MCF 10A (cell line): ENCODE measurements around the gene ARSD. TPM values are rescaled to one million over a fixed set of nuclear protein-coding genes. Genes with fewer than 3 reads are reported as not detected.
"Not testable (repeated sequence)": the region's sequence is repeated elsewhere in the genome, so short reads cannot be mapped to it uniquely, and the experiment has no call there.

Experiments used
- BruUV-seq: library from RNA; stranded (reverse); fragments of 400-500 nt; replicated peaks from 2 replicates; lab custom pipeline; 2021; lab: Mats Ljungman, UMichigan
- CTCF ChIA-PET: fragments of 300-600 bp; sonication (Branson Sonifier 250); formaldehyde crosslinking; extraction: SDS; loops from one replicate; lab custom pipeline; 2021; ENCODE audit warnings: antibody characterized with exemption, inconsistent platforms; lab: Yijun Ruan, JAX
- POLR2A ChIA-PET: fragments of 300-600, 350-650 bp; sonication (Branson Sonifier 250); formaldehyde crosslinking; extraction: SDS; loops from one replicate; lab custom pipeline; 2020; ENCODE audit warnings: antibody characterized with exemption, inconsistent platforms; lab: Yijun Ruan, JAX
- DNase-seq: peaks from one replicate; pipeline ENCODE4 v3.0.0-alpha.2; 2018; ENCODE audit not compliant: unreplicated experiment
- H3K27ac Mint-ChIP-seq: one replicate; pipeline ENCODE4 v1.8.0; 2022; ENCODE audit warnings: mild to moderate bottlenecking, low read depth, mixed read lengths; ENCODE audit not compliant: unreplicated experiment
- H3K27me3 Mint-ChIP-seq: one replicate; pipeline ENCODE4 v1.8.0; 2022; ENCODE audit warnings: mixed read lengths; ENCODE audit not compliant: insufficient read depth, unreplicated experiment
- H3K36me3 Mint-ChIP-seq: one replicate; pipeline ENCODE4 v1.8.0; 2022; ENCODE audit warnings: mild to moderate bottlenecking, moderate library complexity, mixed read lengths; ENCODE audit not compliant: insufficient read depth, unreplicated experiment
- H3K4me1 Mint-ChIP-seq: one replicate; pipeline ENCODE4 v1.8.0; 2022; ENCODE audit warnings: mixed read lengths; ENCODE audit not compliant: insufficient read depth, unreplicated experiment
- H3K4me3 Mint-ChIP-seq: one replicate; pipeline ENCODE4 v1.8.0; 2022; ENCODE audit warnings: mild to moderate bottlenecking, moderate library complexity, mixed read lengths; ENCODE audit not compliant: unreplicated experiment
- H3K9me3 Mint-ChIP-seq: one replicate; pipeline ENCODE4 v1.8.0; 2022; ENCODE audit warnings: mixed read lengths; ENCODE audit not compliant: unreplicated experiment
- CTCF ChIP-seq: fragments of 200-600 bp; IDR thresholded peaks from one replicate; pipeline ENCODE4 v1.8.0; 2022; ENCODE audit warnings: antibody characterized with exemption, mild to moderate bottlenecking; ENCODE audit not compliant: unreplicated experiment
- intact Hi-C: fragments of 100-400 bp; cut with micrococcal nuclease; formaldehyde crosslinking; loops from 2 replicates; pipeline ENCODE4 v1.14.1; 2022
- total RNA-seq: library from RNA; stranded (reverse); gene quantifications from 2 replicates; pipeline ENCODE4 v1.2.3, GENCODE V29; 2022

ARSD gene
- total RNA-seq, 1 experiment from 2014 or later, result 21.5 TPM

GRCh38 chrX:2928191-2928582 is 952 bp downstream of the ARSD start:
- no peak overlapping the region for H3K27ac Mint-ChIP-seq
- TF ChIP-seq CTCF, result no peak
- POLR2A ChIA-PET, result no interaction called here
- H3K4me1 Mint-ChIP-seq, result no peaks in the 10 kb centered on the region
- CTCF ChIA-PET, result no interaction called here
- H3K36me3 Mint-ChIP-seq, result no peaks in the 10 kb centered on the region
- BruUV-seq, result no TSS peak
- H3K4me3 Mint-ChIP-seq, result peak overlapping the region; percentile 80
- intact Hi-C loops, result no loop called here
- no peaks in the 10 kb centered on the region for H3K27me3 Mint-ChIP-seq
- H3K9me3 Mint-ChIP-seq, result peaks cover 7% of the 10 kb centered on the region
- no peak for DNase-seq

DNA sequence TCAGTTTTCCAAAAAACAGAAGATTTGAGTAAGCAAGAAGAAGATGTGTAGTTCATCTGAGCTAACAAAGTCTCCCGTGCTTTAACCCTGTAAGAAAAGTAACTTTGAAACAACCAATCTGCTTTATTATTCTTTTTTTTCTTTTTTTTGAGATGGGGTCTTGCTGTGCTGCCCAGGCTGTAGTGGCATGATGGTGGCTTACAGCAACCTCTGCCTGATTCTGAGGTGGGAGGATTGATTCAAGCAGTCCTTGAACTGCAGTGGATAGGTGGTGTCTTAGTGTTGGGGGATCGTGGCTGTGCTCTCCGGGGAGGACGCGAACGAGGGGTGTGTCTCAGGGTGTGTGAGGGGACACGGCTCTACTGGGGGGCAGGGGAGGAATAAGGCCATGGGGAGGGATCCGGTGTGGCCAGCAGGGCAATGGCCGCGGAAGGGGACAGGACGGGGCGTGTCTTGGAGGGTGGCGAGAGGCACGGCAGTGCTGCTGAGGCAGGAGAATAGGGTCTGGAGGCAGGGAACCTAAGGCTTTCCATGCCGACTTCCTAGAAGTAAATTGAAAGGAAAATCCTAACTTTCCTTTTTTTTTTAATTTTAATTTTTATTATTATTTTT is 2.4 kb downstream of the ARSD start:
- TF ChIP-seq CTCF, result no peak
- ChIA-PET CTCF (interaction anchor here (0.5 kb wide), 1 partner anchor 31 kb away, joined by 3 read pairs; no protein-coding TSS in a partner anchor), POLR2A (no interaction called here)
- Mint-ChIP-seq H3K27ac (no peak overlapping the region), H3K9me3 (peaks cover 7% of the 10 kb centered on the region), H3K36me3 (no peaks in the 10 kb centered on the region), H3K4me1 (no peaks in the 10 kb centered on the region), H3K4me3 (no peak overlapping the region), H3K27me3 (no peaks in the 10 kb centered on the region)
- DNase-seq, result no peak
- intact Hi-C loops, result no loop called here
- no TSS peak for BruUV-seq

GRCh38 chrX:2926255-2926654 is 2.9 kb downstream of the ARSD start:
- CTCF ChIA-PET, result interaction anchor here (0.5 kb wide), 1 partner anchor 30 kb away, joined by 3 read pairs; no protein-coding TSS in a partner anchor
- BruUV-seq, H3K4me3 Mint-ChIP-seq, H3K27me3 Mint-ChIP-seq, POLR2A ChIA-PET, intact Hi-C loops, H3K36me3 Mint-ChIP-seq, H3K27ac Mint-ChIP-seq, H3K4me1 Mint-ChIP-seq, H3K9me3 Mint-ChIP-seq, DNase-seq: not testable (repeated sequence)

DNA sequence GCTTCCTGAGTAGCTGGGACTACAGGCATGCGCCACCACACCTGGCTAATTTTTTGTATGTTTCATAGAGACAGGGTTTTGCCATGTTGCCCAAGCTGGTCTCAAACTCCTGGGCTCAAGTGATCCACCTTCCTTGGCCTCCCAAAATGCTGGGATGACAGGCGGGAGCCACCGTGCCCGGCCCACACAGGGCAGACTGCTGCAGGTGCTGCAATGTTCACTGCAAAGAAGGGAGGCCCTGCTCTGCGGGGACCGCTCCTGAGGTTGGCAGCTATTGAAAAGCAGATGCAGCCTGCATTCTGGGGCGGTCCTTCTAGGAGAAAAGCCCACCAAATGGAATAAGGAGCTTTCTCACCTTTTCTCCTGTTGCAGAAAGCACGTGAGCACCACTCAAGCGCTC is 5.0 kb downstream of the ARSD start:
- CTCF ChIA-PET, result no interaction called here

More for the DNA sequence above, 5.0 kb downstream of the ARSD start:
- BruUV-seq, result no TSS peak
- Mint-ChIP-seq H3K9me3 (no peaks in the 10 kb centered on the region), H3K36me3 (no peaks in the 10 kb centered on the region), H3K4me3 (no peak overlapping the region), H3K27ac (no peak overlapping the region), H3K27me3 (peaks cover 11% of the 10 kb centered on the region), H3K4me1 (no peaks in the 10 kb centered on the region)
- no peak for DNase-seq
- POLR2A ChIA-PET, result no interaction called here
- intact Hi-C loops, result no loop called here
- TF ChIP-seq CTCF, result no peak
